Hippocampal formation (tissue), 2 donors: ENCODE results near the gene TNFAIP8L3.

Experiments used
- DNase-seq, 2 donors: peaks; one replicate each; lab custom pipeline; 2025; lab: John Stamatoyannopoulos, UW

The TNFAIP8L3 gene

DNA sequence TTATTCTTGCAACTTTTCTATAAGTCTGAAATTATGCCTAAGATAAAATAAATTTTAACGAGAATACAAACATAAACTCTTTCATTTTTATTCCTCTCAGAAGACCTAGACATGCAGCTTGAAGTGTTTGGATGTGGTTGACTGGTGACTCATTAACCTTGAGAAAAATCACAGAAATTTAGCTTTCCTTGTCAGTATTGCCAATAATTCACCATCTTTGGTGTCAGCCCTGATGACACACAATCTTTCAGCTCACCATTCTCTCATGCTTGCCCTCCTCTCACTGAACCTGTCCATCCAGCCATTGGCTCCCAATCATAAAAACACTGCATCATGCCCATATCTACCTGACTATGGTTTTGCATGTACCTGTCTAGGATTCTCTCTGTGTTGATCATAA is 22.6 kb upstream of the TNFAIP8L3 start:
- DNase-seq: no peak

- no peak for DNase-seq
Measured at GRCh38 chr15:51114437-51115119, 19.9 kb upstream of the TNFAIP8L3 start.

DNA sequence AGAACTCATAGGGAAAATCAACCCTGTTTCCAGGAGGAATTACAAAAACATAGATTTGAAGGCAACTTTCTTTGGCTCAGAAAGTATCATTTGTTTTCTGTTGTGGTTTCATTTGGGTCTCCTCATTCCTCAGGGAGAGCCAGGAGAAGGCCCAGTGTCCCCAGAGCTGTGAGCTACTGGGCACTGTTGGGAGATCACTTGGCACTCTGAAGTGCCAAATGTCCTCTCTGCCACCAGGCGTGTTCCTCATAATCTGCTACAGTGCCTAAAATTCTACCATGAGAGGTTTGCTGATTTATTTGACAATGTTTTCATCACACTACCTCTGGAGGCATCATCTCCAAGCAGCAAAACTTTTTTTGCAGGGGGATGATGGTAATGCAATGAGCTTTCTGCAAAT is 17.4 kb upstream of the TNFAIP8L3 start:
- DNase-seq: no peak

DNA sequence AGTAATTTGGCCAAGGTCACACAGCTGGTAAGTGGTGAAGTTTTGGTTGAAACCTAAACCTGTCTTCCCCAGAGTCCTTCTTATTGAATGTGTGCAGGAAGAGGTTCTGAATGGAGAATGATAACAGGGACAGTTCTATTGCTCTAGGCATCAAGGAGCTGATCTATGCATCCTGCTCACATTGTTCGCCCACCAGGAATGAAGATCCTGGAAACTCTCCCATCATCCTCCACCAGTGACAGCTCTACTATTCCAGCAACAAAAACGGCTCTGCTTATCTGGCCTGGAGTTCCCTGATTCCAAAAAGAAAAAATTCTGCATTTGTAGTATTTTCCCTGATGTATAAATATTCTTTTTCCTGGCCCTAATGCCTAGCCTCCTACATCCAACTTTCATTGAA is 16.4 kb upstream of the TNFAIP8L3 start:
- DNase-seq: no peak

DNA sequence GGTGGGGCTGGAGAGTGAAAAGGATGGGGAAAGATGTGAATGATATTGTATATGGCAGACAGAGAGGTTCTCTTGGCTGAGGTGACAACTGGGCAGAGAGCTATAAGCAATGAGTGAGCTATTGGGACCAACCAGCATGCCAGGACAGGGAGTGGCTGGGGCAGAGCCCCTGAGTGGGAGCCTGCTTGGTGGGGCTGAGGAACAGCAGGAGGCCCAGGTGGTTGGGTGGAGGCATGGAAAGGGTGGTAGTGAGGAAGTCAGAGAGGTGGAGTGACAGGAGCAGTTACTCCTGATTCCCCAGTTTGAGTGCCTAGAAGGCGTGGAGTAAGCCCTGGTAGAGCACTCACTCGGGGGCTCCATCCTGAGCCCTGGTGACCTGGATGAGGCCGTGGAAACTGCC is 15.5 kb upstream of the TNFAIP8L3 start:
- DNase-seq: no peak

DNA sequence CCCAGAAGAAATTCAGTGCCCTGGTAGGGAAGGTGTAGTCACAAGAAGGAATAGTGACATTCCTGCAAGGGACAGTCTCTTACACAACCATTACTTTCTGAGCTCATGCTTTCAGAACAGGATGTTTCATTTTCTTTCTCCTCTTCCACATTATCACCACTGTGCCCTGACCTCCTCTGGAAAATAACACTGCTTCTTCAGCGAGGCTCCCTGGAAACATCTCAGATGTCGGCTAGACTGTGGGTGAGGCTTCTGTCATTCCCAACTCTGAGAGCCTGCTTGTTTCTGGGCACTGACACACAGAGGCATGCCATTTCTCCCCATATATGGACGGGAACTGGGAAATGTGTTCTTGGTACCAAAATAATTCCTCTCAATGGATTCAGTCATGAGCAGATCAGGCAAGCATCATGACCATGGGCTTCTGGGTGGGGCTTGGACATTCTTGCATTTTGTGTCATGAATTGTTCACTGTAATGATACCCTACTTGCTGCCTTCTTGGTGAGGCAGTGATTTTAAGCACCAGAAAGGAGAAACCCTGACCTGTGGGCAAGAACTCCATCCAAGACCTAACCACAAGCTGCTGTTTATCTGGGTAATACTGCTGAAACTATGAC is 14.3 kb upstream of the TNFAIP8L3 start:
- no peak for DNase-seq

GRCh38 chr15:51107612-51108011 is 12.9 kb upstream of the TNFAIP8L3 start:
- DNase-seq: no peak

- no peak for DNase-seq
Measured at GRCh38 chr15:51106481-51106880, 11.8 kb upstream of the TNFAIP8L3 start.

DNA sequence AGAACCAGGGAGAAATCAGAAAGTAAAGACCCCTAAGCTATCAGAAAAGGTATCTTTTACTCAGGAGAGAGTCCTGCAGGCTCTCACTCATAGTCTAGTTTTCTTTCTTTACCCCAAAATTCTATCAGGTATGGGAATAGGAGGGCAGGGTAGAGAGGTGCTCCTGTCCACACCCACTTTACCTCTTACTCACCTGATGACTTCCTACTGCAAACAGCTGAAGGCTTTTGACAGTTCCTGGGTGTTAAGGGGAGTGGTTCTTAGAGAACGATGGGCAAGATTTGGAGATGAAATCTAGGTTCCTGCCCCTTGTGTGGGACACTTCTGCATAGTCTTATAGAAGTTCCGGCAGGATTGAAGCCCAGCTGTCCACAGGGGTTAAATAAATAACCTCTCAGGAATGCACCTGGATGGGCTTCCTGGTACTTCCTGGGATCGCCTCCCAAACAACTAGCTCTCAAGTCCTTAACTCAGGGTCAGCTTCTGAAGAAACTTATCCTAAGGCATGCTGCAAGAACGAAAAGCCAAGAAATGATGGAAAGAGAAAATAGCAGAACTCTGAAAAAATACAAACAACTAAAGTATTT is 10.8 kb upstream of the TNFAIP8L3 start:
- no peak for DNase-seq

DNA sequence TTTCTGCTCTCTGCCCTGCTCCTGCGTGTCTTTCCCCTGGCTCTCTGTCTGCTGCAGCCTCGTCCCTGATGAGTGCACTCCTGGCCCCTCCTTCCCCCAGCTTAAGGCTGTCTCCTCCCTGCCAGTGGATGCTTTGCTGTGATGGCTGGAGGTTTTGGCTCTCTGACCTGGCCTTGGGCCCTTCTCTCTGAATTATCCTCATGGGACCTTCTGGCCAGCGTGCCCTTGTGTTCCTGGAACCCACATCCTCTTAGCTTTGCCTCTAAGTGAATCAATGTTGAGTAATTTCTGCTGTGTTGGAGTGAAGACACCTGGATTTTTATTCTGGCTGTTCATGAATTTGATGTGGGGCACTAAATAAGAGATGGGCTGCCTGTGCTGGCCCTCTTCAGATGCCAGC is 9.8 kb upstream of the TNFAIP8L3 start:
- DNase-seq: no peak

- no peak for DNase-seq
Measured at GRCh38 chr15:51103330-51103729, 8.6 kb upstream of the TNFAIP8L3 start.

DNA sequence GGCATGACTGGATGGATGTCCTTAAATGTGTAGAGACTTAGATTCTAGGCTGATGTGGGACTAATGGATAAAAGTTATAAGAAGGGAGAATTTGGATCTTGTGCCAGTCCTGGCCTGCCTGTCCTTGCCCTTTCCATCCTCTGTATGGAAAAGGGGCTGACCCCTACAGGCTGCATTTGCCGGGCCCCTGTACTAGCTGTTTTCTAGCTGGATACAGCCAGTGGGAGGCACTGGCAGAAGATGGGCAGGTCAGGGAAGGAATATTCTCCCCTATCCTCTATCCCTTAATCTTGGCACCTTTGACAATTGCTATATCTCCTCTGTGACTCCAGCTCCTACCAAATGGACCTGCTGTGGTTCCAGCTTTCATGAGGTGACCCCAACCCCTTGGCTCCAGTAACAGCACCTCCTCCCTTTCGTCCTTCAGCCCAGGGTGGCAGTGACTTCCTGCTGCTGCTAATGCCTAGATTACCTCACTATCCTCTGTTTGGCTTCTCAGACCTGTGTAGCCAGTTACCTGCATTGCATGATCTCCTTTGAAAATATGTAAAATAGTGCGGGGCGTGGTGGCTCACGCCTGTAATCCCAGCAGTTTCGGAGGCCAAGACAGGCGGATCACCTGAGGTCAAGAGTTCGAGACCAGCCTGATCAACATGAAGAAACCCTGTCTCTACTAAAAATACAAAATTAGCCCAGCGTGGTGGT is 6.2 kb upstream of the TNFAIP8L3 start:
- no peak for DNase-seq

GRCh38 chr15:51099185-51099584 is 4.5 kb upstream of the TNFAIP8L3 start:
- no peak for DNase-seq

GRCh38 chr15:51098331-51098619 is 3.6 kb upstream of the TNFAIP8L3 start:
- DNase-seq: no peak

GRCh38 chr15:51097553-51098330 is 3.0 kb upstream of the TNFAIP8L3 start:
- DNase-seq: no peak

- no peak for DNase-seq
Measured at GRCh38 chr15:51096976-51097375, 2.3 kb upstream of the TNFAIP8L3 start.

GRCh38 chr15:51095681-51096331 is 1.1 kb upstream of the TNFAIP8L3 start:
- DNase-seq: no peak

- DNase-seq: no peak
Measured at GRCh38 chr15:51093839-51094605, 684 bp downstream of the TNFAIP8L3 start.

- no peak for DNase-seq
Measured at GRCh38 chr15:51093488-51093838, 1.2 kb downstream of the TNFAIP8L3 start.

DNA sequence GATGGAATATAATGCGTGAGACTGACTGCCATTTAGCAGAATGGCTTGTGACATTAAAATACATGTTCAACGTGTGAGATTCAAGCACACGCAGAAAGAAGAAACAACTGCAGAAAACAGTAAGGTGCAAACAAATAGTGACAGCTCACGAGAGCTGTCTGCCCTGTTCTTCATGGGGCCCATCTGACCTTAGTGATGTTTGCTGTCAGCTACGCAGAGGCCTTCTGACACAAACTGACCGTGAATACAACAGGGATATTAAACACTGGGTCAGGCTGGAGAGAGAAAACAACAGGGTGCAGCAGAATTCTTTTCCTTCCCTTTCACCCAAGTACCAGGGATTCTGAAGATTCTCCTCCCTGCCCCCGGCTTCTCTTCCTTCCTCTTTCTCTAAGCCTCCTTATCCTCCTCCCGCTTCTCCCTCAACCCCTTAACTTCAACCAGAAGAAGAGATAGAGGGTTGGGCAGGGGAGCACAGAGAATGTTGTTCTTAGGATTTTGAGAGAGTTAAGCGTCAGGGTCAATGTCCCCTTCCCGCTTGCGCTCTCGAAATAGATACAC is 2.1 kb downstream of the TNFAIP8L3 start:
- DNase-seq: no peak

- no peak for DNase-seq
Measured at GRCh38 chr15:51090753-51091152, 4.0 kb downstream of the TNFAIP8L3 start.
